OCI-LY3 (cell line): ENCODE data around the gene AKT1S1.

Source experiments
- EZH2phosphoT487 ChIP-seq: fragments of 200-600 bp; shearing (Covaris generic); IDR thresholded peaks from 2 replicates; pipeline ENCODE4 v1.6.1; 2018; ENCODE audit warnings: antibody characterized with exemption, mixed run types, low read depth
- TF ChIP-seq, protein P1 (sequence below): fragments of 200-600, 300-600 bp; sonication (generic); IDR thresholded peaks from 2 replicates; pipeline ENCODE4 v1.5.1; 2014; ENCODE audit warnings: antibody characterized with exemption, low read length, low read depth

DNA sequence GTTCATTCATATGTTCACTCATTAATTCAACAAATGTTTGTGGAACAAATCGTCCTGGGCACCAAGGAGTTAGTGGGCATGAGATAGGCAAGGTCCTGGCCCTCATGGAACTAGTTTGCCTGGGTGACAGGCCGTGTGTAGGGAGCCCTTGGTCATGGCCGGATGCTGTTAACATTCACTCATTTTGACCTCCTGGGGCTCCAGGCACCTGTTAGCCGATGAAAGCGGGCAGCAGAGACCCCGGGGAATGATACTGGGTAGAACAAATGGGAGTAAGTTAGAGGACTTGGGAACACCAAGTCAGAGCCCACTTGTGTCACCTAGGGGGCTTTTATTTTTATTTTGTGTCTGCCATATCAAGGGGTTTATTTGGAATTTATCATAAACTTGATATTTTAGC lies 52.5 kb downstream of the AKT1S1 start:
- TF ChIP-seq, protein P1, sequence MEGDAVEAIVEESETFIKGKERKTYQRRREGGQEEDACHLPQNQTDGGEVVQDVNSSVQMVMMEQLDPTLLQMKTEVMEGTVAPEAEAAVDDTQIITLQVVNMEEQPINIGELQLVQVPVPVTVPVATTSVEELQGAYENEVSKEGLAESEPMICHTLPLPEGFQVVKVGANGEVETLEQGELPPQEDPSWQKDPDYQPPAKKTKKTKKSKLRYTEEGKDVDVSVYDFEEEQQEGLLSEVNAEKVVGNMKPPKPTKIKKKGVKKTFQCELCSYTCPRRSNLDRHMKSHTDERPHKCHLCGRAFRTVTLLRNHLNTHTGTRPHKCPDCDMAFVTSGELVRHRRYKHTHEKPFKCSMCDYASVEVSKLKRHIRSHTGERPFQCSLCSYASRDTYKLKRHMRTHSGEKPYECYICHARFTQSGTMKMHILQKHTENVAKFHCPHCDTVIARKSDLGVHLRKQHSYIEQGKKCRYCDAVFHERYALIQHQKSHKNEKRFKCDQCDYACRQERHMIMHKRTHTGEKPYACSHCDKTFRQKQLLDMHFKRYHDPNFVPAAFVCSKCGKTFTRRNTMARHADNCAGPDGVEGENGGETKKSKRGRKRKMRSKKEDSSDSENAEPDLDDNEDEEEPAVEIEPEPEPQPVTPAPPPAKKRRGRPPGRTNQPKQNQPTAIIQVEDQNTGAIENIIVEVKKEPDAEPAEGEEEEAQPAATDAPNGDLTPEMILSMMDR, result no peak
- TF ChIP-seq EZH2phosphoT487, result no peak
